Skeletal muscle tissue (tissue), 4 donors: ENCODE results near the gene F11. TPM values are rescaled to one million over a fixed set of nuclear protein-coding genes. Genes with fewer than 3 reads are reported as not detected.
"Not testable (repeated sequence)": the region's sequence is repeated elsewhere in the genome, so short reads cannot be mapped to it uniquely, and the experiment has no call there.

ENCODE experiments used
- H3K27ac ChIP-seq: one replicate; pipeline ENCODE4 v1.7.0; 2013; ENCODE audit warnings: mild to moderate bottlenecking, low read depth, low read length, inconsistent platforms
- H3K27me3 ChIP-seq, 3 donors: one replicate each; pipeline ENCODE4 v1.7.0; 2013; ENCODE audit warnings: low read length in 3 of 3; ENCODE audit not compliant: control insufficient read depth in 3 of 3, insufficient read depth in 3 of 3
- H3K36me3 ChIP-seq, 3 donors: one replicate each; pipeline ENCODE4 v1.7.0; 2013; ENCODE audit warnings: low read length in 3 of 3; ENCODE audit not compliant: control insufficient read depth in 3 of 3, insufficient read depth in 3 of 3
- H3K4me1 ChIP-seq, 3 donors: one replicate each; pipeline ENCODE4 v1.7.0; 2013; ENCODE audit warnings: low read length in 3 of 3, mild to moderate bottlenecking in 3 of 3; ENCODE audit not compliant: control insufficient read depth in 3 of 3, insufficient read depth in 3 of 3
- H3K4me3 ChIP-seq, 3 donors: one replicate each; pipeline ENCODE4 v1.7.0; 2013; ENCODE audit warnings: low read length in 3 of 3
- H3K9ac ChIP-seq, 3 donors: one replicate each; pipeline ENCODE4 v1.7.0; 2013; ENCODE audit warnings: low read length in 3 of 3, mild to moderate bottlenecking in 3 of 3, moderate library complexity in 2 of 3, low read depth in 1 of 3
- H3K9me3 ChIP-seq, 3 donors: one replicate each; pipeline ENCODE4 v1.7.0; 2013; ENCODE audit warnings: low read length in 3 of 3; ENCODE audit not compliant: control insufficient read depth in 3 of 3
- total RNA-seq: library from RNA; depleted of rRNA; stranded (reverse); fragments of >200 nt; gene quantifications from one replicate; pipeline ENCODE4 v1.2.3, GENCODE V29; 2014
- donor health status: Osteomylitis.

The F11 gene
- total RNA-seq, 1 donor from 2014 or later, result not detected

- Histone ChIP-seq H3K9me3 (no peaks in the 10 kb centered on the region), H3K36me3 (peaks cover 0 to 13% (median 11%) of the 10 kb centered on the region in 3 donors), H3K27ac (no peak overlapping the region), H3K4me3 (no peak overlapping the region), H3K4me1 (no peaks in the 10 kb centered on the region), H3K9ac (no peak overlapping the region), H3K27me3 (no peaks in the 10 kb centered on the region)
Observed at GRCh38 chr4:186249785-186250754, 15.9 kb upstream of the F11 start.

- Histone ChIP-seq H3K4me1 (no peaks in the 10 kb centered on the region), H3K27ac (no peak overlapping the region), H3K9ac (no peak overlapping the region), H3K4me3 (no peak overlapping the region), H3K9me3 (no peaks in the 10 kb centered on the region), H3K36me3 (peaks cover 0 to 14% (median 12%) of the 10 kb centered on the region in 3 donors), H3K27me3 (no peaks in the 10 kb centered on the region)
Observed at GRCh38 chr4:186250760-186251159, 15.2 kb upstream of the F11 start.

- Histone ChIP-seq H3K36me3 (peaks cover 0 to 25% (median 15%) of the 10 kb centered on the region in 3 donors), H3K9me3 (no peaks in the 10 kb centered on the region), H3K4me1 (no peaks in the 10 kb centered on the region), H3K27me3 (no peaks in the 10 kb centered on the region), H3K4me3 (no peak overlapping the region), H3K27ac (no peak overlapping the region), H3K9ac (no peak overlapping the region)
Observed at GRCh38 chr4:186255122-186255521, 10.9 kb upstream of the F11 start.

GRCh38 chr4:186258216-186258811, 7.7 kb upstream of the F11 start:
- Histone ChIP-seq H3K27me3 (no peaks in the 10 kb centered on the region), H3K9me3 (no peaks in the 10 kb centered on the region), H3K27ac (no peak overlapping the region), H3K4me1 (peaks cover 0 to 2% (median 0%) of the 10 kb centered on the region in 3 donors), H3K9ac (no peak overlapping the region), H3K4me3 (no peak overlapping the region), H3K36me3 (peaks cover 0 to 16% (median 8%) of the 10 kb centered on the region in 3 donors)

GRCh38 chr4:186260117-186260503, 5.9 kb upstream of the F11 start:
- peaks cover 0 to 11% (median 5%) of the 10 kb centered on the region in 3 donors for H3K36me3 ChIP-seq
- H3K4me1 ChIP-seq, result peaks cover 0 to 2% (median 0%) of the 10 kb centered on the region in 3 donors
- no peaks in the 10 kb centered on the region for H3K27me3 ChIP-seq
- no peak overlapping the region for H3K4me3 ChIP-seq
- no peaks in the 10 kb centered on the region for H3K9me3 ChIP-seq
- H3K9ac ChIP-seq, result no peak overlapping the region
- no peak overlapping the region for H3K27ac ChIP-seq

GRCh38 chr4:186260504-186261448, 5.2 kb upstream of the F11 start:
- Histone ChIP-seq H3K27me3 (no peaks in the 10 kb centered on the region), H3K27ac (no peak overlapping the region), H3K9ac (no peak overlapping the region), H3K36me3 (peaks cover 0 to 11% (median 4%) of the 10 kb centered on the region in 3 donors), H3K4me1 (peaks cover 0 to 2% (median 0%) of the 10 kb centered on the region in 3 donors), H3K4me3 (no peak overlapping the region), H3K9me3 (no peaks in the 10 kb centered on the region)

GRCh38 chr4:186264660-186265059, 1.3 kb upstream of the F11 start:
- peaks cover 0 to 2% (median 0%) of the 10 kb centered on the region in 3 donors for H3K4me1 ChIP-seq

GRCh38 chr4:186265250-186265649, 739 bp upstream of the F11 start:
- not testable (repeated sequence) for H3K36me3 ChIP-seq, H3K27ac ChIP-seq, H3K9me3 ChIP-seq, H3K27me3 ChIP-seq, H3K9ac ChIP-seq, H3K4me3 ChIP-seq, H3K4me1 ChIP-seq

More at GRCh38 chr4:186264660-186265059, 1.3 kb upstream of the F11 start:
- Histone ChIP-seq H3K9ac (no peak overlapping the region), H3K9me3 (no peaks in the 10 kb centered on the region), H3K36me3 (no peaks in the 10 kb centered on the region), H3K27ac (no peak overlapping the region), H3K27me3 (no peaks in the 10 kb centered on the region), H3K4me3 (no peak overlapping the region)

GRCh38 chr4:186266729-186267456, 904 bp downstream of the F11 start:
- Histone ChIP-seq H3K9me3 (no peaks in the 10 kb centered on the region), H3K4me3 (no peak overlapping the region), H3K36me3 (no peaks in the 10 kb centered on the region), H3K4me1 (no peaks in the 10 kb centered on the region), H3K27me3 (no peaks in the 10 kb centered on the region), H3K27ac (no peak overlapping the region), H3K9ac (no peak overlapping the region)
